Activated T-helper 17 cell treated with anti-CD3 and anti-CD28 coated beads, Interleukin-2, amount 50 U/mL, for 72 hours (primary cell): ENCODE data around the gene CCT3. TPM values are rescaled to one million over a fixed set of nuclear protein-coding genes. Genes with fewer than 3 reads are reported as not detected.
"Not testable (repeated sequence)": the region's sequence is repeated elsewhere in the genome, so short reads cannot be mapped to it uniquely, and the experiment has no call there.

Source experiments
- ATAC-seq: fragments of 150-1000 bp; cut with Tn5 transposase; replicated peaks from 2 replicates; pipeline ENCODE4 v1.10.0; 2021; ENCODE audit warnings: mild to moderate bottlenecking, moderate library complexity
- H3K27ac Mint-ChIP-seq: one replicate; pipeline ENCODE4 v1.8.0; 2022; ENCODE audit warnings: mixed read lengths
- H3K27me3 Mint-ChIP-seq: one replicate; pipeline ENCODE4 v1.8.0; 2022; ENCODE audit warnings: mixed read lengths
- H3K36me3 Mint-ChIP-seq: one replicate; pipeline ENCODE4 v1.8.0; 2022; ENCODE audit warnings: low read depth, mild to moderate bottlenecking, mixed read lengths
- H3K4me1 Mint-ChIP-seq: one replicate; pipeline ENCODE4 v1.8.0; 2022; ENCODE audit warnings: mixed read lengths
- H3K4me3 Mint-ChIP-seq: one replicate; pipeline ENCODE4 v1.8.0; 2022; ENCODE audit warnings: mild to moderate bottlenecking, mixed read lengths
- H3K9me3 Mint-ChIP-seq: one replicate; pipeline ENCODE4 v1.8.0; 2022; ENCODE audit warnings: mixed read lengths
- total RNA-seq, 2 donors: library from RNA; stranded (reverse); gene quantifications; one replicate each; pipeline ENCODE4 v1.2.3, GENCODE V29; 2022

Gene CCT3
- total RNA-seq, 2 donors from 2014 or later, result 185 to 405 TPM

DNA sequence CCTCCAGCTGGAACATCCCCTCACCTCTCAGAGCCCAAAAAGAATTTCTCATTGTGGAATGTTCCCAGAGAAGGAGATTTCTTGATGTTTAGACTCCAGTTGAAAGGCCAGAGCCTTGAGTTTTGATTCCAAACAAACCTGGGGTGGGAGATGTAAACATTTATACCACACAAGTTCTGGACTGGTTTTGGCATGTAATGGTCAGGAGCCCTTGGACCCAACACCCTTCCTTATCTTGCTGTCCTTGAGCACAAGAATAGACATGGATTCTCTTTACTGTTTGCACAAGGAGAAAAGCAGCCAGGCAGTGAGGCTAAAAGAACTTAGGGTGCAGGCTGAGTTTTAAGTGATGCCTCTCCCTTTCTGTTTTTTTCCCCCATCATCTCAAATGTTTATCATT lies 35.5 kb upstream of the CCT3 start:
- Mint-ChIP-seq H3K9me3 (no peaks in the 10 kb centered on the region), H3K36me3 (no peaks in the 10 kb centered on the region), H3K4me3 (no peak overlapping the region), H3K27ac (no peak overlapping the region), H3K4me1 (no peaks in the 10 kb centered on the region), H3K27me3 (peaks cover 17% of the 10 kb centered on the region)
- no peak for ATAC-seq

DNA sequence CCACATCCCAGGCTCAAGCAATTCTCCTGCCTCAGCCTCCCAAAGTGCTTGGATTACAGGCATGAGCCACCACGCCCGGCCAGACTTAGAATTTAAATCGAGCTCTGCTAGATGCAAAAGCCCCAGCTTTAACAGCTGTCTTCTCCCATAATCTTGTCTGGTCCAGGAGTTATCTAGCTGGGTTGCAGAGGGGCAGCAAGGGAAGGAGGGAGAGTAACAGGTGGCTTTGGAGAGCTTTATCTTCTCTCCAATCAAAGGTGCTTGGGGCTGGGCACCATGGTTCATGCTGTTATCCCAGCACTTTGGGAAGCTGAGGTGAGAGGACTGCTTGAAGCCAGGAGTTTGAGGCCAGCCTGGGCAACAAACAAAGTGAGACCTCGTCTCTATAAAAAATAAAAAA lies 34.8 kb upstream of the CCT3 start:
- Mint-ChIP-seq H3K4me1 (no peaks in the 10 kb centered on the region), H3K36me3 (no peaks in the 10 kb centered on the region), H3K4me3 (no peak overlapping the region), H3K9me3 (no peaks in the 10 kb centered on the region), H3K27ac (no peak overlapping the region), H3K27me3 (peaks cover 17% of the 10 kb centered on the region)
- no peak for ATAC-seq

DNA sequence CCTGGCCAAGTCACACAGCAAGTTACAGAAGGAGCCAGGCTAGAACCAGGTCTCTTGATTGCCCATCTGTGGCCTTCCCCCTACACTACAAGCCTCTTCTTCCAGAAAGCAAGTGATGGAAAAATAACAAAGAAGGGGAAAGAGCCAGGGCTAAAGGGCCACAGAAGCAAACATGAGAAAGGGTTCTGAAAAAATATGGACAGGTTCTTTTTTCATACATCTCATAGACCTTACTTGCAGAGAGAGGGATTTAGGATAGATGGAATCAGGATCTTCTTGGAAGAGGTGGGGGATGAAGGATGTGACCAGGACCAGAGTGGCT lies 34.1 kb upstream of the CCT3 start:
- Mint-ChIP-seq H3K27me3 (peaks cover 22% of the 10 kb centered on the region), H3K27ac (no peak overlapping the region), H3K9me3 (no peaks in the 10 kb centered on the region), H3K4me1 (no peaks in the 10 kb centered on the region), H3K36me3 (no peaks in the 10 kb centered on the region), H3K4me3 (no peak overlapping the region)
- peak; percentile 66 for ATAC-seq

DNA sequence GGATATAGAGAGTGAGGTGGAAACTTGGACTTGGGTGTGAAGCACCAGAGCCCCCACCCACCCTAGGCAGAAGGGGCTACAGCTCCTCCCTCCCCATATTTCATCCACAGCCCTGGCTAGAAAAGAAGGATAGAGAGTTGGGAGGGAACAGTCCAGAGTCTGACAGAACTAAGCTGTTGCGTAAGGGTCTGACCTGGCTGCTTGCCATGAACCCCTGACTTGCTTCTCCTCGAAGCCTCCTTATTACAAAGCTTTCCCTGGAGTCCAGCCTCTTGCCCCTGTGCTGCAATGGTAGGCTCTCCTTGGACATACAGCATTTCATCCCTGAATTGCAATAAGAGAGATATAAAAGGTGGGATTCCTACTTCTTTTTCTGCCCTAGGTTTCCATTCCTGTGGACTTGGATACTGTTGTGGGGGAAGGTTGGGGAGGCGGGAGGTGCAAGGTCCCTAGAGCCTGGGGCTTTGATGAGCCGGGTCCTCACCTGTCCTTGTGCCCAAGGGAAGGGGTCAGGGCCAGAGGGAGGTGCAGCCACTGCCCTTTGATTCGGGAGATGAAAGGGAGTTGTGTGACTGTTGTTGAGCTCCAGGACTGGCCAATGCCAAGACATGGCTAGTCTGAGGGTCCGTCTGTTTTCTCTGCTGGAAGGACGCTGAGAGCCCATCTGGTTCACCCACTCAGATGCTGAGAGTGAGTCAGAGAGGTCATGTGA lies 33.6 kb upstream of the CCT3 start:
- no peaks in the 10 kb centered on the region for H3K4me1 Mint-ChIP-seq
- H3K27me3 Mint-ChIP-seq, result peaks cover 22% of the 10 kb centered on the region
- H3K4me3 Mint-ChIP-seq, result no peak overlapping the region
- no peak overlapping the region for H3K27ac Mint-ChIP-seq
- H3K36me3 Mint-ChIP-seq, result no peaks in the 10 kb centered on the region
- ATAC-seq, result no peak
- no peaks in the 10 kb centered on the region for H3K9me3 Mint-ChIP-seq

DNA sequence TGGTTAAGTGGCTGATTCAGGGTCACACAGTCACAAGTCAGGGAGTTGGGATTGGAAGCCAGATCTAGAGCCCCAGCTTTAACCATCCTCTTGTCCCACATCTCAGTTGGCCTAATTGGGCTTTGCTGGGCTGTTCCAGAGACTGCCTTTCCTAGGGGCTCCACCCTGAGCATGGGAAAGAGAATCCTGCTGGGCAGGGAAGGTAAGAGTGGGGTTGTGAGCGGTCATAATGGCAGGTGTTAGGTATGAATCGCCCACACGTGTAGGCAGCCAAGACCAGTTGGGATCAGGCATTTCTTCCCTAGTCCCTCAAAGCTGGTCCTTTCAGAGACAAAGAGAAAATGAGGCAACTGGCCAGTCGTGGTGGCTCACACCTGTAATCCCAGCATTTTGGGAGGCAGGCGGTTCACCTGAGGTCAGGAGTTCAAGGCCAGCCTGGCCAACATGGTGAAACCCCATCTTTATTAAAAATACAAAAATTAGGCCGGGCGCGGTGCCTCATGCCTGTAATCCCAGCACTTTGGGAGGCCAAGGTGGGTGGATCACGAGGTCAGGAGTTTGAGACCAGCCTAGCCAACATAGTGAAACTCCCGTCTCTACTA lies 31.7 kb upstream of the CCT3 start:
- not testable (repeated sequence) for H3K27ac Mint-ChIP-seq, ATAC-seq, H3K9me3 Mint-ChIP-seq, H3K4me1 Mint-ChIP-seq, H3K36me3 Mint-ChIP-seq
- Mint-ChIP-seq H3K4me3 (peak overlapping the region; percentile 52), H3K27me3 (peaks cover 28% of the 10 kb centered on the region)

DNA sequence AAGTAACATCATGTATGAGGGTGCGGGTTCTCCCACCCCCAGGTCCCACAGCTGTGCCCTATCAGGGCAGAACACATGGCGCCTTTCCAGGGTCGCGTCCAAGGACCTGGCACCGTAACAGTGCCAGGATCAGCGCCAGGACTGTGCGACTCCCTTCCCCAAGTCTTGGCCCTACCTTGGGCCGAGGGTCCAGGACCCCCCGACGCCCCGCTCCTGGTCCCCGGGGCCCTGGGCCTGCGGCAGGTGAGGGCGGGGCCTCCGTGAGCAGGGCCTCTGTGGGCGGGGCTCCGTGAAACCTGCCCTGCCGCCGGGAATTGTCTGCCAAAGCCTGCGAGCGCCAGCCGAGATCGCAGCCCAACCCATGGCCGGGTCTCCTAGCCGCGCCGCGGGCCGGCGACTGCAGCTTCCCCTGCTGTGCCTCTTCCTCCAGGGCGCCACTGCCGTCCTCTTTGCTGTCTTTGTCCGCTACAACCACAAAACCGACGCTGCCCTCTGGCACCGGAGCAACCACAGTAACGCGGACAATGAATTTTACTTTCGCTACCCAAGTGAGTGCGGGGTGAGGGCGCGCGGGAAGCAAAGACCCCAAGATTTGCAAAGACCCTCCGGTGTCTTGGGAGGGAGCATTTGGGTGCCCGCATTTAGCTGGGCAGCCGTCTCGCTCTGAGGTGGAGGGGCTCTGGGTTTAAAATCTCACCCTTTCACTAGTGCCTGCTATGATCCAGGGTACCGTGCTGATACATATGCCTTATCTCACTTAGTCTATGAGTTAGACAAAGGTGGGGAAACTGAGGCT lies 31.0 kb upstream of the CCT3 start, which contains the start of gene RHBG:
Gene RHBG (plus strand): TSS at position 323 of the 796 bp plus-strand sequence. CDS start 39 bp downstream, at position 362.
- H3K36me3 Mint-ChIP-seq, result no peaks in the 10 kb centered on the region
- peak within 1 kb of the TSS; percentile 52 for H3K4me3 Mint-ChIP-seq
- peak; percentile 24 for ATAC-seq
- H3K9me3 Mint-ChIP-seq, result no peaks in the 10 kb centered on the region
- peaks cover 30% of the 10 kb centered on the region for H3K27me3 Mint-ChIP-seq
- H3K27ac Mint-ChIP-seq, result no peak within 1 kb of the TSS
- H3K4me1 Mint-ChIP-seq, result no peaks in the 10 kb centered on the region

DNA sequence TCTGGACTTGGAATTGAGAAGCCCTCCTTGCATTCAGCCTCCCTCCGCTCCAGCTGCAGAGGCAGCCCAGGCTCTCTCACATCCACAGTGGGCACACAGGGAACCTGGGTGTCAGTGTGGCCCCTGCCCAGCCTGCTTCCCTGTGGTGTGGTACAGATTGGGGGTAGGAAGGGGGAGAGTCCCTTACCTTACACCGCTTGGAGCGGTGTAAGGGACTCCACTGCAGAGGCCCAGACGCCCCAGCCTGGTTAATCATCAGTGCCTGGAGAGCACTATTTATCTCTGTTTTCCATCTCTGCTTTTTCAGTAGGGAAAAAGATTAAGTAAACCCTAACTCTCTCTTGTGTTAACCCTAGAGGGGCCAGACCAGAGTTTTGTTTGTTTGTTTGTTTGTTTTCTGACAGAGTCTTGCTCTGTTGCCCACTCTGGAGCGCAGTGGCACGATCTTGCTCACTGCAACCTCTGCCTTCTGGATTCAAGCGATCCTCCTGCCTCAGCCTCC lies 30.1 kb upstream of the CCT3 start:
- no peaks in the 10 kb centered on the region for H3K4me1 Mint-ChIP-seq
- no peak overlapping the region for H3K27ac Mint-ChIP-seq
- no peaks in the 10 kb centered on the region for H3K9me3 Mint-ChIP-seq
- no peaks in the 10 kb centered on the region for H3K36me3 Mint-ChIP-seq
- H3K27me3 Mint-ChIP-seq, result peaks cover 30% of the 10 kb centered on the region
- H3K4me3 Mint-ChIP-seq, result no peak overlapping the region
- no peak for ATAC-seq

DNA sequence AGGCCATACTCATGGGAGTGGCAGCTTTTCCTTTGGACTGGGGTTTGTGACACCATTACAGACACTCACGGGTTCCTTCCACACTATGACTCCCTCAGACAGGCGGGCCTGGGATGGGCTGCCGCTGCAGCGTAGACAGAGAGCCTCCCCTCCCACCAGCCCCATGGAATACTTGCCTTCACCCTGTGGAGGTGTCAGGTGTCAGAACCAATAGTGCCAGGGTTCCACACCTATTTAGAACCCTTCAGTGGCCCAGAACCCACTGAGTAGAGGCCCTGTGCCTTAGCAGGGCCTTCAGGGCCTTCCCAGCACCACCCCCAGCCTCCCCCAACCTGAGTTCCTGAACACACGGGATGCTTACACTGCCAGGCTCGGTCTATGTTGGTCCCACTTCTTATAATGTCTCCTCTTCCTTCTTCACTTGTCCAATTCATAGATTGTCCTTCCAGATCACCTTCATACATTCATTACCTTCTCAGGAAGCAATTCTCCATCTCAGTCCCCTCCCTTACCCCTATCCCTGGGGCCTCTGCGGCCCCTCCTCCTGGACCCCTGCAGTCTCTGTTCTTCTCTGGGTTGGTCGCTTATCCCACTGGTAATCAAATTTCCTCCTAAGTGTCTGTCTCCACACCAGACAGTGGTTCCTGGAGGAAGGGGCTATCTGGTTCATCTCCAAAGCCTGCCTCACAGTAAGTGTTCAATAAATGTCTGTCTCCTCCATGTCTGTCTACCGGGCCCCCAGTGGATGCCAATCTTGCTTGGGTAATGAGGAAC lies 29.5 kb upstream of the CCT3 start:
- no peak for ATAC-seq
- H3K27me3 Mint-ChIP-seq, result peaks cover 30% of the 10 kb centered on the region

DNA sequence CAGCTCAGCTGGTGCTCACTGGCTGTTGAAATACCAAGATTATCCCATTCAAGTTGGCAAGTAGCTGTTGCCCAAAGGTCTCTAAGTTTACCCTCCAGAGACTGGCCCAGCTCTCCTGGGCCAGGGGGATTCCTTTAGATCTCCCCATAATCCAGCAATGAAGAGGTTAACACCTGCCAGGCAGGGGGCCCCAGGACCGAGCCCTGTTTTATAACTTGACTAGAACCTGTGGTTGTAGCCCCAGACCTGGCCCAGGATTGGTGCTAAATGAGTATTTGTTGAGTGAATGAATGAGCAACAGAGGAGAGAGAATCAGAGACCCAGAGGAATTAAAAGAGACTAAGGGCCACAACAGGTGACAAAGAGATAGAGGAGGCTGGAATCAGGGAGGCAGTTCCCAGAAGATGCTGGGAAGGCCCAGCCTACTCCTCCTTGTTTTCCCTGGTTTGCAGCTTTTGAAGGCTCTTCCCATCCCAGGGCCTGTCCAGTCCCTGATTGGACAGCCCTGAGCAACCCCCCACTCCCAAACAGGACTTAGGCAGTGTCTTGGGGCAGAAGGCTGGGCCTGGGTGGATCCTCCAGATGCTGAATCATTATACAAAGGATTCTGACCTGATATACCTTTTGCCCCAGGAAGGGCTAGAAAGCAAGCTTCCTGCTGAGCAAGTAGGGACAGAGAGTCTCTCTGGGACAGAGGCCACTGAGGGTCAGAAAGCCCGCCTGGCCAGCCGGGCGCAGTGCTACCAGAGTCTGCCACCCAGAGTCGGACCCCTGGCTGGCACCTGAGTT lies 28.5 kb upstream of the CCT3 start:
- no peak for ATAC-seq
- no peaks in the 10 kb centered on the region for H3K4me1 Mint-ChIP-seq
- H3K27ac Mint-ChIP-seq, result no peak overlapping the region
- peaks cover 27% of the 10 kb centered on the region for H3K27me3 Mint-ChIP-seq
- no peak overlapping the region for H3K4me3 Mint-ChIP-seq
- no peaks in the 10 kb centered on the region for H3K36me3 Mint-ChIP-seq
- no peaks in the 10 kb centered on the region for H3K9me3 Mint-ChIP-seq

More for the DNA sequence above, 29.5 kb upstream of the CCT3 start:
- no peaks in the 10 kb centered on the region for H3K9me3 Mint-ChIP-seq
- H3K4me1 Mint-ChIP-seq, result no peaks in the 10 kb centered on the region
- H3K27ac Mint-ChIP-seq, result no peak overlapping the region
- H3K36me3 Mint-ChIP-seq, result no peaks in the 10 kb centered on the region
- H3K4me3 Mint-ChIP-seq, result no peak overlapping the region

DNA sequence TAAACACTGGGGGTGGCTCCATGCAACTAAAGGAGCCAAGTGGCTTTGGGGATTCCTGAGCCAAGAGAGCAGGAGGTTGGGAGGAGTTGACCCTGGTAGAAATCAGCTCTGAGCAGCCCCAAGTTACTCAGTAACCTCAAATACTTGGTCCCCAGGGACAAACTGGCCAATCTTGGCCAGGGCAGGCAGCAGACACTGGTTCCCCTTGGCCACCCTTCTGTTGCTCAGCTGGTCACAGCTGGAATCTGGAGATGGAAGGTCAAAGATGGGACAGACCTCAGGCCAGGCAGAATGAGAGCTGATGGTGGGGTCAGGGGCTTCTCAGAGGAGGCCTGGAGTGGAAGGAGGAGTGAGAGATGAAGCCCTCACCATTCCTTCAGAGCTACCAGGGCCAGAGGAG lies 27.7 kb upstream of the CCT3 start:
- ATAC-seq, result no peak
- Mint-ChIP-seq H3K9me3 (no peaks in the 10 kb centered on the region), H3K27me3 (peaks cover 27% of the 10 kb centered on the region), H3K36me3 (no peaks in the 10 kb centered on the region), H3K4me1 (no peaks in the 10 kb centered on the region), H3K4me3 (no peak overlapping the region), H3K27ac (no peak overlapping the region)

DNA sequence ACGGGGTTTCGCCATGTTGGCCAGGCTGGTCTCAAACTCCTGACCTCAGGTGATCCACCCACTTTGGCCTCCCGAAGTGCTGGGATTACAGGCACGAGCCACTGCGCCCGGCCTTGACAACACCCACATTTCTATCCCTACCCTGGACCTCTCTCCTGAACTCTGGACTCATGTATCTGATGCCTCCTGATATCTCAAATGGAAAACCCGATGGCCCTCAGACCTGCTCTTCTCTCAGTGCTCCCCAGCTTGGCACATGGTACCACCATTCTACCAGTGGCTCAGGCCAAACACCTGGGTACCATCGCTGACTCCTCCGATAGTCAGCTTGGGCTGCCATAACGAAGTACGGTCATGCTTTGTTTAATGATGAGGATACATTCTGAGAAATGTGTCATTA lies 22.4 kb upstream of the CCT3 start:
- Mint-ChIP-seq H3K4me1 (no peaks in the 10 kb centered on the region), H3K4me3 (no peak overlapping the region), H3K27me3 (peaks cover 26% of the 10 kb centered on the region), H3K9me3 (no peaks in the 10 kb centered on the region), H3K27ac (no peak overlapping the region), H3K36me3 (no peaks in the 10 kb centered on the region)
- ATAC-seq, result no peak

DNA sequence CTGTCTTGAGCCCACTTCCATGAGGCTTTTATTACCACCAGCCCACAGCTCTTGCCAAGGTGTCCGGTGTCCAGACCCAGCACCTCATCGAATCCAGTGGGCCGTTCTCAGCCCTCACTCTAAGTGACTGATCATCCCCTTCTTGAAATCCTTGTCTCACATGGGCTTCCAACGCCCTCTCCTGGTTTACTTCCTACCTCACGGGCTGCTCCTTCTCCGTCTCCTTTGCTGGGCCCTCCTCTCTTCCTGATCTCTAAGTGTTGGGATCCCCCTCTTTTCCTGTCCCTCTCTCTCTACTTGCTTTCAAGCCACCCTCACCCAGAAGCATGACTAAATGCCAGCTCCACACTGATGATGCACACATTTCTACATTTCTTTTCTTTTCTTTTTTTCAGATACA lies 21.9 kb upstream of the CCT3 start:
- Mint-ChIP-seq H3K27ac (no peak overlapping the region), H3K27me3 (peaks cover 22% of the 10 kb centered on the region), H3K36me3 (no peaks in the 10 kb centered on the region), H3K4me3 (no peak overlapping the region), H3K4me1 (no peaks in the 10 kb centered on the region), H3K9me3 (no peaks in the 10 kb centered on the region)
- no peak for ATAC-seq

DNA sequence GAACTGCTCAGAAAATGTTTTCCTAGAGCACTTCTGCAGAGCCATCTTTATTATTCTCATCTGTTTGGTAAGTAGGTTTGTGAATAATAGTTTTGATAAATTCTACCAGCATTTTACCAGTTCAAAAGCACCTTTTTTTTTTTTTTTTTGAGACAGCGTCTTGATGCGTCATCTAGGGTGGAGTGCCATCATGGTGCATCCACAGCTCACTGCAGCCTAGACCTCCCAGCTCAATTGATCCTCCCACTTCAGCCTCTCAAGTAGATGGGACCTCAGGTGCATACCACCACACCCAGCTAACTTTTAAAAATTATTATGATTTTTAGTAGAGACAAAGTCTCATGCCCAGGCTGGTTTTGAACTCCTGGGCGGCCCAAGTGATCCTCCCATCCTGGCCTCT lies 21.2 kb upstream of the CCT3 start:
- Mint-ChIP-seq H3K36me3 (no peaks in the 10 kb centered on the region), H3K4me3 (no peak overlapping the region), H3K27ac (no peak overlapping the region), H3K9me3 (no peaks in the 10 kb centered on the region), H3K27me3 (peaks cover 16% of the 10 kb centered on the region), H3K4me1 (no peaks in the 10 kb centered on the region)
- ATAC-seq, result no peak

DNA sequence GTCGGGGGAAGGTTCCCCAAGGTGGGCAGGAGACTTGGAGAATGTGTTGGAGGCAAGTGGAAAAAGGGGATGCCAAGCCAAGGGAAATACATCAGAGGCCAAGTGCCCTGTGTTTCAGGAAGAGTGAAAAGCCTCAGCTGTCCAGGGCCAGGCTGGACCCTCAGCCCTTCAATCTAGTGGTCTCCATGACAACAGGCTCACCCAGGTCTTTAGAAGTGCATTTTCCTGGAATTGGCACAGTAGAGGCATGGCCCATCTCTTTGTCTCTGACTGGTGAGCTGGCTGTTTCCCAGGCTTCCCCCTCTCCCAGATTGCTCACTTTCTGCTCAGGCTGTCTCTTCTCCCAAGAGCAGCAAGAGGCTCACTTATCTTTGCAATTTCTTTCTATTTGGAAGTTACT lies 20.5 kb upstream of the CCT3 start:
- no peaks in the 10 kb centered on the region for H3K36me3 Mint-ChIP-seq

More for the DNA sequence above, 20.5 kb upstream of the CCT3 start:
- Mint-ChIP-seq H3K4me1 (no peaks in the 10 kb centered on the region), H3K9me3 (no peaks in the 10 kb centered on the region), H3K27ac (no peak overlapping the region), H3K4me3 (no peak overlapping the region), H3K27me3 (peaks cover 15% of the 10 kb centered on the region)
- no peak for ATAC-seq
